PFSK-1 (cell line): ENCODE data around the gene CACNA1A.

ENCODE experiments used
- FOXP2 ChIP-seq: optimal IDR thresholded peaks from 2 replicates; pipeline ENCODE3; 2011; ENCODE audit warnings: borderline replicate concordance, control low read depth, inconsistent platforms; ENCODE audit not compliant: insufficient read depth; ENCODE audit errors: extremely low read length, extremely low read depth
- POLR2AphosphoS5 ChIP-seq: IDR thresholded peaks from 2 replicates; pipeline ENCODE4 v1.6.1; 2012; ENCODE audit warnings: low read depth, mild to moderate bottlenecking, control low read depth, low read length, moderate library complexity

DNA sequence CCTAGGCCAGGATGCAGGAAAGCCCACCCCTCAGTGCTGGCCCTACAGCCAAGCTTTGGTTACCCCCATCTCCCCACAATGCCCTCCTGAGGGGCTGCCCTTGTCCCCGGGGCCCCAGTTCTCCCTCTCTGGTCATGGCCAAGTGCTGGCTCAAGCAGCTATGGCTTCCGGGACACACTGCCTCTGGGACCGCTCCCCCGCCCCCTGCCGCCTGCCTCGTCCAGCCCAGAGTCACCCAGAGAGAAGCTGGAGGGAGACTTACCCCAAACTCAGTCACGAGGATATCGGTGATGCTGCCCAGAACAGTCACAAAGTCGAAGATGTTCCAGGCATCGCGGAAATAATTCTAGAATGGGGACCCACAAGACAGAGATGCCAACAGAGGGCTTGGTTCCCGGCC, 261.4 kb downstream of the CACNA1A start:
- no peak for TF ChIP-seq POLR2AphosphoS5
- no peak for TF ChIP-seq FOXP2
